Kidney (tissue), 14 donors: ENCODE data around the gene MPRIP. TPM values are rescaled to one million over a fixed set of nuclear protein-coding genes. Genes with fewer than 3 reads are reported as not detected.
A peak's percentile ranks its signal among the peaks of the same experiment; 100 is the strongest.

Experiments used
- DNase-seq, 5 donors: peaks; one replicate each; pipeline ENCODE4 v3.0.0-alpha.2; 2013 to 2020
- FAIRE-seq: peaks from 2 replicates; lab custom pipeline; 2012; peaks lifted over from hg19 to GRCh38; lab: Jason Lieb, UNC
- H3K27ac ChIP-seq, 2 donors: one replicate each; pipeline ENCODE4 v1.7.0; 2013; ENCODE audit warnings: low read depth in 2 of 2, low read length in 2 of 2, inconsistent platforms in 1 of 2
- H3K27me3 ChIP-seq: one replicate; pipeline ENCODE4 v1.7.1; 2013; ENCODE audit warnings: low read length, inconsistent platforms; ENCODE audit not compliant: control insufficient read depth, insufficient read depth
- H3K36me3 ChIP-seq, 3 donors: one replicate each; pipeline versions ENCODE4 v1.7.0 to v1.7.1; 2013; ENCODE audit warnings: low read length in 3 of 3, control low read depth in 1 of 3, inconsistent platforms in 1 of 3; ENCODE audit not compliant: insufficient read depth in 3 of 3, control insufficient read depth in 2 of 3
- H3K4me1 ChIP-seq, 3 donors: one replicate each; pipeline versions ENCODE4 v1.7.0 to v1.7.1; 2013; ENCODE audit warnings: low read length in 3 of 3, inconsistent platforms in 1 of 3, low read depth in 1 of 3; ENCODE audit not compliant: control insufficient read depth in 2 of 3, insufficient read depth in 2 of 3
- H3K4me3 ChIP-seq, 3 donors: one replicate each; pipeline versions ENCODE4 v1.7.0 to v1.8.1; 2013; ENCODE audit warnings: low read length in 3 of 3, control low read depth in 1 of 3, inconsistent platforms in 1 of 3
- H3K9ac ChIP-seq, 3 donors: one replicate each; pipeline versions ENCODE4 v1.7.0 to v1.7.1; 2013; ENCODE audit warnings: low read length in 3 of 3, control low read depth in 1 of 3, inconsistent platforms in 1 of 3
- H3K9me3 ChIP-seq, 3 donors: one replicate each; pipeline versions ENCODE4 v1.7.0 to v1.7.1; 2013; ENCODE audit warnings: low read length in 3 of 3, control low read depth in 1 of 3, inconsistent platforms in 1 of 3; ENCODE audit not compliant: control insufficient read depth in 2 of 3, insufficient read depth in 1 of 3
- intact Hi-C: fragments of 100-400 bp; cut with DNase I; formaldehyde crosslinking; loops from one replicate; pipeline ENCODE4 v1.11.1; 2022
- polyA plus RNA-seq: library from polyadenylated mRNA; stranded (reverse); fragments of 350-450 nt; fragmentation: Illumina TruSeq; extraction: RNeasy Lipid Tissue Mini Kit (QIAGEN cat#74804); gene quantifications from one replicate; pipeline ENCODE4 v1.2.3, GENCODE V29; 2014; ENCODE audit warnings: low read depth, low replicate concordance; ENCODE audit not compliant: insufficient read depth
- total RNA-seq: library from RNA; stranded (reverse); fragmentation: NEBNext Ultra II Directional; extraction: Animal tissue kit (Norgen Biotek cat#: 25700); gene quantifications from one replicate; pipeline ENCODE4 v1.2.1, GENCODE V29; 2021
- TF ChIP-seq, protein P1 (sequence below): IDR thresholded peaks from 3 replicates; pipeline ENCODE4 v1.5.1; 2012; ENCODE audit warnings: mild to moderate bottlenecking, moderate library complexity, borderline replicate concordance; ENCODE audit not compliant: insufficient read depth; ENCODE audit errors: extremely low read depth
- donor health status: control.
- donor health status: control.
- donor health status: control.
- donor health status: control.
- donor health status: control.
- donor health status: DM: yes; HTN: yes; CAD: no.
- donor health status: Normal renal cell carcinoma (clear cell type).

Gene MPRIP
- total and polyA plus RNA-seq, 2 donors from 2014 or later: 120 to 250 TPM

DNA sequence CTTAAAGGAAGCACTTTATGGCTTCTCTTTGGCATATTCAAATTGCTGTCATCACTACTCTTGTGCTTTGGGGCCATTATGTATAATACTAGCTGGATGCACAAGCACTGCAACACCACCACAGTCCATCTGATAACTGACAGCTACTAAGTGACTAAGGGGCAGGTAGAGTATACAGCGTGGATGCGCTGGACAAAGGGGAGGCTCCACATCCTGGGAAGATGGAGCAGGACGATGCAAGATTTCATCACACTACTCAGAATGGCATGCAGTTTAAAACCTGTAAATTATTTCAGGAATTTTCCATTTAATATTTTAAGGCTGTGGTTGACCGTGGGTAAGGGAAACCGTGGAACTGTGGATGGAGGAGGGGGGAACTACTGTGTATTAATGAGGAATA lies 25.0 kb downstream of the MPRIP start:
- no peaks in the 10 kb centered on the region for H3K9me3 ChIP-seq
- TF ChIP-seq, protein P1, sequence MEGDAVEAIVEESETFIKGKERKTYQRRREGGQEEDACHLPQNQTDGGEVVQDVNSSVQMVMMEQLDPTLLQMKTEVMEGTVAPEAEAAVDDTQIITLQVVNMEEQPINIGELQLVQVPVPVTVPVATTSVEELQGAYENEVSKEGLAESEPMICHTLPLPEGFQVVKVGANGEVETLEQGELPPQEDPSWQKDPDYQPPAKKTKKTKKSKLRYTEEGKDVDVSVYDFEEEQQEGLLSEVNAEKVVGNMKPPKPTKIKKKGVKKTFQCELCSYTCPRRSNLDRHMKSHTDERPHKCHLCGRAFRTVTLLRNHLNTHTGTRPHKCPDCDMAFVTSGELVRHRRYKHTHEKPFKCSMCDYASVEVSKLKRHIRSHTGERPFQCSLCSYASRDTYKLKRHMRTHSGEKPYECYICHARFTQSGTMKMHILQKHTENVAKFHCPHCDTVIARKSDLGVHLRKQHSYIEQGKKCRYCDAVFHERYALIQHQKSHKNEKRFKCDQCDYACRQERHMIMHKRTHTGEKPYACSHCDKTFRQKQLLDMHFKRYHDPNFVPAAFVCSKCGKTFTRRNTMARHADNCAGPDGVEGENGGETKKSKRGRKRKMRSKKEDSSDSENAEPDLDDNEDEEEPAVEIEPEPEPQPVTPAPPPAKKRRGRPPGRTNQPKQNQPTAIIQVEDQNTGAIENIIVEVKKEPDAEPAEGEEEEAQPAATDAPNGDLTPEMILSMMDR: no peak
- DNase-seq: peak in 1 of 5 donors; percentile 11
- intact Hi-C loops: no loop called here
- H3K27ac ChIP-seq: no peak overlapping the region
- FAIRE-seq: no peak
- H3K4me1 ChIP-seq: peaks cover 0 to 35% (median 30%) of the 10 kb centered on the region in 3 donors
- H3K4me3 ChIP-seq: no peak overlapping the region
- no peaks in the 10 kb centered on the region for H3K27me3 ChIP-seq
- no peak overlapping the region for H3K9ac ChIP-seq
- H3K36me3 ChIP-seq: no peaks in the 10 kb centered on the region

DNA sequence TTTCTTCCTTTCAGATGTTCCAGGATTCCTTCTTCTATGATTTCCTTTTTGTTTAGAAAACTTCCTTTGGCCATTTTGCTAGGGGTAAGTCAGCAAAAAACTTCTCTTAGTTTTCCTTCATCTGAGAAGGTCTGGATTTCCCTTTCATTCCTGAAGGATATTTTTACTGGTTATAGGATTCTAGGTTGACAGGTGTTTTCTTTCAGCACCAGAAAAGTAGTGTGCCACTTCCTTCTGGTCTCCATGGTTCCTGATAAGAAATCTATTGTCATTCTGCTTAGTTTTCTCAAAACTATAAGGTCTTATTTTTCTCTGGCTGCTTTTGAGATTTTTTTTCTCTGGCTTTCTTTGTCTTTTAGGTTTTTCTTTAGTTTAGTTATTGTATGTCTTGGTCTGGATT lies 27.6 kb downstream of the MPRIP start:
- no peak overlapping the region for H3K4me3 ChIP-seq
- H3K9me3 ChIP-seq: no peaks in the 10 kb centered on the region
- no peaks in the 10 kb centered on the region for H3K36me3 ChIP-seq
- FAIRE-seq: no peak
- TF ChIP-seq, protein P1: no peak
- intact Hi-C loops: no loop called here
- no peak for DNase-seq
- peaks cover 0 to 30% (median 30%) of the 10 kb centered on the region in 3 donors for H3K4me1 ChIP-seq
- H3K27ac ChIP-seq: no peak overlapping the region
- H3K27me3 ChIP-seq: no peaks in the 10 kb centered on the region
- no peak overlapping the region for H3K9ac ChIP-seq

DNA sequence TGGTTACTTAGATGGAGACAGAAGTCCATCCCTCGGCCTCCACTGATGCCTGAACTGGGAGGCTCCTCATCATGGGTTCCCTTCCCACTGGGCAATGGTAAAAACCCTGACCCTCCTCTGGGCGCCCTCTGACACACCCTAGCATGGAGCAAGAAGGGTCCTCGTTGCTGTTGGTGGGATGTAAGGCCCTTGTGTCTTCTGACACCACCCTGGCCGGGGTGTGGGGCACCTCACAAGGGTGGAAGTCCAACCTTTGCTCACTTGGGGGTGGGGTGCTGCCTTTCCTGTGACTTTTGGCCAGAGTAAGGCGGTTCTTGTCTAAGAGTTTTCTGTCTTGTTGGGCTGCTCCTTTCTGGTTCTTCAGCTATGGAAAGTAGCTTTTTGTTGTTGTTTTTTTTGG lies 28.7 kb downstream of the MPRIP start:
- Histone ChIP-seq H3K36me3 (peaks cover 0 to 2% (median 0%) of the 10 kb centered on the region in 3 donors), H3K9me3 (no peaks in the 10 kb centered on the region), H3K4me1 (peaks cover 0 to 40% (median 40%) of the 10 kb centered on the region in 3 donors), H3K27me3 (no peaks in the 10 kb centered on the region), H3K27ac (peak overlapping the region in 1 of 2 donors; percentile 49), H3K9ac (no peak overlapping the region), H3K4me3 (no peak overlapping the region)
- peak in 1 of 5 donors; percentile 15 for DNase-seq
- TF ChIP-seq, protein P1: no peak
- intact Hi-C loops: no loop called here
- no peak for FAIRE-seq
